Esophagus squamous epithelium (tissue), 4 donors: ENCODE results near the gene RGCC.

ENCODE experiments used
- CTCF ChIP-seq, 6 experiments: fragments of 450-650 bp in 4 of 6; fragments of 200-600 bp in 2 of 6; sonication (generic) in 2 of 6; IDR thresholded peaks; one replicate each; pipeline ENCODE4 v1.5.1; 2016 to 2019; ENCODE audit warnings: antibody characterized with exemption in 6 of 6, mild to moderate bottlenecking in 4 of 6, moderate library complexity in 4 of 6
- POLR2A ChIP-seq, 4 donors: fragments of 450-650 bp; IDR thresholded peaks; one replicate each; pipeline ENCODE4 v1.6.1; 2017; ENCODE audit warnings: antibody characterized with exemption in 4 of 4, mild to moderate bottlenecking in 4 of 4, moderate library complexity in 3 of 4

- TF ChIP-seq POLR2A (IDR thresholded peaks at IDR 0.05) (no peak), CTCF (IDR thresholded peaks at IDR 0.05) (no peak)
Observed at GRCh38 chr13:41419206-41419605, 38.1 kb upstream of the RGCC start.
